EH (cell line): ENCODE results near the gene TSSK6.

Source experiments
- DNase-seq: peaks from one replicate; pipeline ENCODE4 v3.0.0-alpha.2; 2015; ENCODE audit warnings: low read depth

The TSSK6 gene

GRCh38 chr19:19505669-19506326, 9.6 kb downstream of the TSSK6 start:
- no peak for DNase-seq

GRCh38 chr19:19504754-19505668, 10.3 kb downstream of the TSSK6 start:
- no peak for DNase-seq

GRCh38 chr19:19502808-19503602, 12.3 kb downstream of the TSSK6 start:
- DNase-seq = no peak

GRCh38 chr19:19502281-19502680, 13.1 kb downstream of the TSSK6 start:
- no peak for DNase-seq

- no peak for DNase-seq
These were observed 13.6 kb downstream of the TSSK6 start for GRCh38 chr19:19501798-19502197.

- no peak for DNase-seq
These were observed 14.2 kb downstream of the TSSK6 start for GRCh38 chr19:19500975-19501644.

GRCh38 chr19:19499272-19499995, 15.9 kb downstream of the TSSK6 start:
- no peak for DNase-seq

GRCh38 chr19:19498255-19498991, 16.9 kb downstream of the TSSK6 start:
- no peak for DNase-seq

GRCh38 chr19:19495614-19496603, 19.4 kb downstream of the TSSK6 start:
- no peak for DNase-seq

GRCh38 chr19:19493841-19494546, 21.4 kb downstream of the TSSK6 start:
- no peak for DNase-seq

GRCh38 chr19:19492026-19492610, 23.2 kb downstream of the TSSK6 start:
- no peak for DNase-seq

- no peak for DNase-seq
These were observed 23.9 kb downstream of the TSSK6 start for GRCh38 chr19:19491321-19492025.

- peak; percentile 82 for DNase-seq
These were observed 25.0 kb downstream of the TSSK6 start for GRCh38 chr19:19490214-19490968.

GRCh38 chr19:19489804-19490204, 25.5 kb downstream of the TSSK6 start:
- DNase-seq = no peak

- peak; percentile 94 for DNase-seq
These were observed 26.3 kb downstream of the TSSK6 start for GRCh38 chr19:19488875-19489690.
